ENCODE measurements around the gene DCDC2.
A peak's percentile ranks its signal among the peaks of the same experiment; 100 is the strongest.
"Not testable (repeated sequence)": the region's sequence is repeated elsewhere in the genome, so short reads cannot be mapped to it uniquely, and the experiment has no call there.

The DCDC2 gene

DNA sequence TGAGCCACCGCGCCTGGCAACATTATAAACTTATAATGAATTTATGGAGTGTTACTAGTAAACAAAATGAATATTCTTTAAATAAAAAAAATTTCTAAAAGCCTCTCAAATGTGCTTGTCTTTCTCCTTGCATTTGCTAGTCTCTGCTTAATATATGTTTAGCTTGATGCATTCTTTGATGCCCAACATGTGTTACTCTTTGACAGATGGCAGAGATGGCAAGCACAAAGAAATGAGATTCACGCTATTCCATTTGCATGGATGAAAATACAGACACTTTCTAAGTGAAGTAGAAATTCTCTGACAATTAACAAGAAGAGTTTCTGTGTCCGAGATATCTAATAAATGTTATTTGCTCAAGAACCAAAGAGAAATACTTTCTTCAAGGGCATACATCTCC is 30.1 kb downstream of the DCDC2 start:
- no peak for DNase-seq (ENCODE audit: low read depth, low spot score)

DNA sequence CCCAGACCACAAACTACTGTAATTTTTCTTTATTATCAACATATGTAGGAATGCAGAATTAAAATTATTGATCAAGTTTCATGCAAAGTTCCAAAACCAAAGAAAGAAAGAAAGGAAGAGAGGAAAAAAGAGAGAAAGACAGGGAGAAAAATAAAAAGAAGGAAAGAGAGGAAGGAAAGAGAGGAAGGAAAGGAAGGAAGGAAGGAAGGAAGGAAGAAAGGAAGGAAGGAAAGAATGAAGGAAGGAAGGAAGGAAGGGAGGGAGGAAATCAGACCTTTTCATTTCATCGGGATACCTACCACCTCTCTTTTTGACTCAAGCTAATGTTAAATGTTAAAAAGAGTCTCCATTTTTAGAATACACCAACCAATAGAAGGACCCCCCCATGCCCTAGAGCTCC is 31.9 kb downstream of the DCDC2 start:
- no peak for DNase-seq (ENCODE audit: low read depth, low spot score)

DNA sequence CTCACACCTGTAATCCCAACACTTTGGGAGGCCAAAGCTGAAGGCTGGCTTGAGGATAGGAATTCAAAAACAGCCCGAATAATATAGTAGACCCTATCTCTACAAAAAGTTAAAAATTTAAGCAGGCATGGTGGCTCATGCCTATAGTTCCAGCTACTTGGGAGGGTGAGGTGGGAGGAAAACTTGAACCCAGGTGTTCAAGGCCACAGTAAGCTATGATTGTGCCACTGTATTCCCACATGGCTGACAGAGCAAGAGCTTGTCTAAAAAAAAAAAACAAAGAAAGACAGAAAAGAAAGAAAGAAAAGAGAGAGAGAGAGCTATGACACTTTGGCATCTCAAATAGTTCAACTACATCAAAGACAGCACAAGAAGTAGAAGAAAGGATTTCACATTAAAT is 33.2 kb downstream of the DCDC2 start:
- no peak for DNase-seq (ENCODE audit: low read depth, low spot score)

DNA sequence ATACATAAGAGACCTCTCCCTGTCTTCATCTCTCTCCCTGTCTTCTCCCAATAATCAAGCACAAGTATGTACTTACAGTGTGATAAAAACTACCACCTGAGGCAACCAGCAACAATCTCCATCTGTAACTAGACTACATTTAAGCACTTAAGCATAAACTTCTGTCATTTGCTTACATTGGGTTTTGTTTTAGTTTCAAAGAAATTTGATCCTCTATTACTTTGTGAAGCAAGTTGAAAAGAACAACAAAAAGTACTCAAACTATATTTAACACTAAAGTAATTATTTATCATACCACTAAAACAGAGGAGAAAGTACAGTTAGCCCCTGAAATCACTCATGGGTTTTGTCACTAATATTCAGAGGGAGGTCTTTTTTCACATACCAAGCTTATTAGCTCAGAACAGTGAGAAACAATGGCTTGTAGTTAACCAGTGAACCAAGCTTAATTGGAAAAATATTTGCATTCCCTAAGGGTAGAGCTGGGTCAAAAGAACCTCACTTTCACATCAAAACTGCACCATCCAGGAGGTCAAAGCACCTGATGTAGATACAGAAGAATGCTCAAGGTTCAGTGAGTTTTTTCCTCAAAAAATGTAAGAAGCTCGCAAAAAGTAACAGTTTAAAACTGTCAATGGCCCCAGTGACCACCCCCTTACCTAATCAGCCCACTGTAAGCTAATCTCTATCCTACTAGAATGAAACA is 34.1 kb downstream of the DCDC2 start:
- no peak for DNase-seq (ENCODE audit: low read depth, low spot score)

DNA sequence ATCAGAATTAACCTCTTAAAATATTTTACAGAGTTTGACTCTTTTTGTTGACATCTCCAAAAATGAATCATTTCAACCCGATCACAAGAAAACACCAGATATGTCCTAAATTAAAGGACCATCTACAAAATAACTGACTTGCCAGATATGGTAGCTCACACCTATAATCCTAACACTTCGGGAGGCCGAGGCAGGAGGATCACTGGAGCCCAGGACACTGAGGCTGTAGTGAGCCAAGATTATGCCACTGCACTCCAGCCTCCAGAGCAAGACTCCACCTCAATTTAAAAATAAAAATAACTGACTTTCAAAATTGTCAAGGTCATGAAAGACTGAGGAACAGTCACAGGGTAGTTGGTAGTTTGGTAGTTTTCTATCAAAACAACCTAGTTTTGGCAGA is 34.9 kb downstream of the DCDC2 start:
- no peak for DNase-seq (ENCODE audit: low read depth, low spot score)

DNA sequence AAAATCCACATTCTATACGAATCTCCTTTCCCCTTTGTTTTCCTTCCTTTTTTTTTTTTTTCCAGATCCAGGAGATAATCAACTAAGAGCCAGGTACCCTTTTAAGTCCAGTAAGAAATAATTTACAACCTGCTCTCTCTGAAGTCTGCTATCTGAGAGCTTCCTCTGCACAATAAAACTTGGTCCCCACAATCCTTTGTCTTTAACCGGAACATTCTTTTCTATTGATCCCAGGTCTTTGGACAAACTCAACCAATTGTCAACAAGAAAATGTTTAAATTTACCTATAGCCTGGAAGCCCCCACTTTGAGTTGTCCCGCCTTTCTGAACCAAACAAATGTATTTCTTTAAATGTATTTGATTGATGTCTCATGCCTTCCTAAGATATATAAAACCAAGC is 35.4 kb downstream of the DCDC2 start:
- DNase-seq (ENCODE audit: low read depth, low spot score), result not testable (repeated sequence)

DNA sequence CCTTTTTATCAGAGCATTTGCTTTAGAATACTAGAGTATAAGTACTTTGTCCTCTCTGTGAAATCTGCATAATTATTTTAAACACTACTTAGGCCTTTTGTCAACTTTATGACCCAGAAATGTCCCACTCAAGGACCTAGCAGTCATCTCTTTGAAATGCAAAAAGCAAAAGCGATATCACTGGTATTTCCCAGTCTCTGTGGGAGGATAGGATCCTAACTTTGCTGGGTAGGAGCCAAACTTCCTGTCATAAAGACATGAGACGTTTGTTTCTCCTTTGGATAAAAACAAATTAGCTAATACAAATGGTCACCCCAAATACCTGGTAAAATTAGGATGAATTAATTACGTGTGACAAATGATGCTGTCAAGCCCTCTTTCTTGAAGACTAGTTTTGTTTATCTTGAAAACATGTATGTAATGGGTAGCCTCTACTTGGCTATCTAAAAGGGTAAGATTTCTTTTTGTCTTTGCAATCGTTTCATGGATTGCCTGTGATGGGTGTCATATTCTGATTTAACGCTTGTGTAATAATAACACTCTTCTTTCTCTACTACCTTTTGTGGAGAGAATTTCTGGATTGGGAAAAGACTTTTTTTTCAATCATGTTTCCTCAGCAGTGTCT is 36.2 kb downstream of the DCDC2 start:
- DNase-seq (ENCODE audit: low read depth, low spot score), result no peak

DNA sequence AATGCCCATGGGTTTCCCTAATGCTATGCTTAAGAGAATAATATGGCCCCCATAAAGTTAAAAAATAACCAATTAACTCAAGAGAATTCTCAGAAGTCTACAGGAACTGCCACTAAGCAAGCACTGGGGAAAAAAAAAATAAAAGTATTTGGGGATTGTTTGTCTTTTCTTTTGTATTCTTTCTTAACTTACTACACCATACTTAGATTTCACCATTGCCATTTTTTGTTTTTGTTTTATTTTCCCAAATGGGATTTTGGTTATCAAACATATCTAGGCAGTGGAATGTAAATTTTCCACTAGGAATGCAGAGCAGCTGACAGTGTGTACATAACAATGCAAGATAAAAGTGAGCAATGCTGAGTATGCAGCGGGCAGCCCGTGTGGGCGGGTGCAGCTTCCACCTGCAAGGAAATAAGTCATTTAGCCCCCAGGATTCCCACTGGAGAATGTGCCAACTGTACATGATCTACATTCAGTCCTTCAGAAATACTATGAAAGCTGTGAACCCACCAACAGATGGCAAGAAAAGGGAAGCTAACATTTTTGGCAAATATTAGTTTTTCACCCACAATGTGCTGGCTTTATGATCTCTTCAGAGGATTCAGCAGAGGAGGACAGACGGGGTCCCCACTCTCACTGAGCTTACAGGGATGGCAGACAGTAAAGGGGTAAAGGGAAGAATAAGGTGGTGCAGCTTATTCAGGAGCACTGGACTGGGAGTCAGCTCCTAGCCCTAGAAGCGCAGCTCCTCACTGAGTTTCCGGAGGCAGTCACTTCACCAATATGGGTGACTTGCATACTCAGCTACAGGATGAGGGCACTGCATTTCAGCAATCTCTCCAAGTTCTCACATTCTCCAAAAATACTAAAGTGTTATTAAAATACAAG is 44.4 kb downstream of the DCDC2 start:
- no peak for DNase-seq (ENCODE audit: low read depth, low spot score)

DNA sequence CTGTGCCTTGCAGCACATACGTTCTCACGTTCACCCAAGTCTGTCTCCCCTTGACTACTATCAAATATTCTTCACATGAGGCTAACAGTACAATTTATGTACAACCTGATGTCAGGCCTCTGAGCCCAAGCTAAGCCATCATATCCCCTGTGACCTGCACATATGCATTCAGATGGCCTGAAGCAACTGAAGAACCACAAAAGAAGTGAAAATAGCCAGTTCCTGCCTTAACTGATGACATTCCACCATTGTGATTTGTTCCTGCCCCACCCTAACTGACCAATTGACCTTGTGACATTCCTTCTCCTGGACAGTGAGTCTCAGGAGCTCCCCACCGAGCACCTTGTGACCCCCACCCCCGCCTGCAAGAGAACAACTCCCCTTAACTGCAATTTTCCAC is 46.1 kb downstream of the DCDC2 start:
- DNase-seq (ENCODE audit: low read depth, low spot score), result not testable (repeated sequence)

DNA sequence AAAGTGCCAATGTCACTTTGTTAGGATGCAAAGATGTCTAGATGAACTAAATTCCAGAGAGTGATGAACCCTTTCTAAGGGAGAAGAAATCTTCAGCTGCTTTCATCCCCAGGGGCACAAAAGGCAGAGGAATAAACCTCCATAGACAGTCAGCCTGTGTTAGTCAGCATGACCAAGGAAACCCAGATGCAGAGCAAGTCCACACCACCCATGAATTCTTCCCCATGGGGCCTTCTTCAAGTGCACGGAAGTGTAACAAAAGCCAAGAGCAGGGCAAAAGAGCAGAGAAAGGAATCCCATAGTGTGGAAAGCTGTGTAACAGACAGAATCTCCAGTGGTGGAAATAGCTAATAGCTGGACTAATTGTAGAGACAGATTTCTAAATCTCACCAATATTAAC is 50.0 kb downstream of the DCDC2 start:
- peak; percentile 10 for DNase-seq (ENCODE audit: low read depth, low spot score)

DNA sequence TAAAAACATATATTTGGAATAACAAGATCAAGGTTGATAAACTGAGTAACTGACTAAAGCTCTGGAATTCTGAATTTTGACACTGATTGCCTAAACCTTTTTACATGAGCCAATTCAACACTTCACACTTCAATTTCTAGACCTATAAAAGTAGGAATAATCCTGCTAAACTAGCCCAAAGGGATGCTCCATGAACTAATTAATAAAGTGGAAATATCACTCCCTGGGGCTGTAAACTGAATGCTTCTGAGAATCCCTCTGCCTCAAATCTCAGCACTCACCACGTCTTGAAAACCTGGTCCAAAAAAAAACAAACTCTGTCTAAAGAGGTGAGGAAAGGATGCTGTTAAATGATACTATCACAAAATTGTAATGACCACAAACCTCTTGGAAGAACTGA is 50.9 kb downstream of the DCDC2 start:
- no peak for DNase-seq (ENCODE audit: low read depth, low spot score)

DNA sequence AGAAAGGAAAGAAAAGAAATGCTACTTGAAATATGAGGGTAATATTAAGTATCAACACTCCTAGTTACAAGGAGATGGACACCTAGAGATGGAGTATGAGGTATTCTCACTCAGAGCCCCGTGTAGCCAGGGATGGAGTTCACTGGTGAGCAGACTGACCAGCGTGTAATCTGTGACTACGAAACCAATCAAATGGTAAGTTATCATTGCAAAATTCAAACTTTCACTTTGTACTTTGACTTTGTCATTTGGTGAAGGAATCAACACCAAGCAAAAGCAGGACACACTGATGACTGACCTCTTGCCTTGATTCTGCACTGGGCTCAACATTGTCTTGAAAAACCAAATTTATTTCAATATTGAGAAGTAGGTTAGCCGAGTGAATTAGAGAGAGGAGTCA is 51.8 kb downstream of the DCDC2 start:
- no peak for DNase-seq (ENCODE audit: low read depth, low spot score)

DNA sequence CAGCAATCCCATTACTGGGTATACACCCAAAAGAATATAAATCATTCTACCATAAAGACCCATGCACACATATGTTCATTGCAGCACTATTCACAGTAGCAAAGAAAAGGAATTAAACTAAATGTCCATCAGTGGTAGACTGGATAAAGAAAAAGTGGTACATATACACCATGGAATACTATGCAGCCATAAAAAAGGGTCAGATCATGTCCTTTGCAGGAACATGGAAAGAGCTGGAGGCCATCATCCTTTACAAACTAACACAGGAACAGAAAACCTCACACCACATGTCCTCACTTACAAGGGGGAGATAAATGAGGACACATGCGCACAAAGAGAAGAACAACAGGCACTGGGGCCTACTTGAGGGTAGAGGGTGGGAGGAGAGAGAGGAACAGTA is 60.9 kb downstream of the DCDC2 start:
- no peak for DNase-seq (ENCODE audit: low read depth, low spot score)

DNA sequence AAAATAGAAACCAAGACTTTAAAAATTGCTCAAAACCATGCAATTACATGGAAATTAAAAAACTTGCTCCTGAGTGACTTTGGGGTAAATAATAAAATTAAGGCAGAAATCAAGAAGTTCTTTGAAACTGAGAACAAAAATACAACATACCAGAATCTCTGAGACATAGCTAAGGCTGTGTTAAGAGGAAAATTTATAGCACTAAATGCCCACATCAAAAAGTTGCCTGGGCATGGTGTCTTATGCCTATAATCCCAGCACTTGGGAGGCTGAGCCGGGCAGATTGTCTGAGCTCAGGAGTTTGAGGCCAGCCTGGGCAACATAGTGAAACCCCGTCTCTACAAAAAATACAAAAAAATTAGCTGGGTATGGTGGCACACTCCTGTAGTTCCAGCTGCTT is 64.0 kb downstream of the DCDC2 start:
- not testable (repeated sequence) for DNase-seq (ENCODE audit: low read depth, low spot score)

DNA sequence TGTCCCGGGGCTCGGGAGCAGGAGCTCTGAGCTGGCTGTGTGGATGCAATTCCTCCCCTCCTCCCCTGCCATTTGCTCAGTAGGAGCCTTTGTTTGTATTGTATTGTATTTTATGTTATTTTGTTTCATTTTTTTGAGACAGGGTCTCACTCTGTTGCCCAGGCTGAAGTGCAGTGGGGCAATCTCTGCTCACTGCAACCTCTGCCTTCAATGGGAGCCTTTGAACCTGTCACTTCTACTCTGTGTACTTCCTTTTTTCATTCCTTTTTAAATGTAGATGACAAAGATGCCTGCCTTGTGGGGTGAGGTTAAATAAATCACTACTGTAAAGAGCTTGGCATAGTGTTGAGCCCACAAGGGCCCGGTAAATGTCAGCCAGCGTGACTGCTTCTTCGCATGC is 70.6 kb downstream of the DCDC2 start:
- DNase-seq (ENCODE audit: low read depth, low spot score), result no peak

DNA sequence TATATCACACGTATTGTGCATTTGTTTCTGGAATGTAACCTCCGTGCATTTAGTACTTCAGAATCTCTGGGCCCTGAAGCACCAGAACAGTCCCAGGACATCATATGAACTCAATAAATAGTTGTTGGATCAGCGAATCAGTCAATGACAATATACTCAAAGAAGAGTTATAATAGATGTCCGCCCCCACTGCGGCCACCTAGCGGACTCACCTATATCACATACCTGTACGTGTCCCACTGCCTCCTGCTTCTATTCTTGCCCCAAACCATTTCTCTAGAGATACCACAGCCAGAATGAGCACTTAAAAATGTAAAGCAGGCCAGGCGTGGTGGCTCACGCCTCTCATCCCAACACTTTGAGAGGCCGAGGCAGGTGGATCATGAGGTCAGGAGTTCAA is 73.9 kb downstream of the DCDC2 start:
- no peak for DNase-seq (ENCODE audit: low read depth, low spot score)

DNA sequence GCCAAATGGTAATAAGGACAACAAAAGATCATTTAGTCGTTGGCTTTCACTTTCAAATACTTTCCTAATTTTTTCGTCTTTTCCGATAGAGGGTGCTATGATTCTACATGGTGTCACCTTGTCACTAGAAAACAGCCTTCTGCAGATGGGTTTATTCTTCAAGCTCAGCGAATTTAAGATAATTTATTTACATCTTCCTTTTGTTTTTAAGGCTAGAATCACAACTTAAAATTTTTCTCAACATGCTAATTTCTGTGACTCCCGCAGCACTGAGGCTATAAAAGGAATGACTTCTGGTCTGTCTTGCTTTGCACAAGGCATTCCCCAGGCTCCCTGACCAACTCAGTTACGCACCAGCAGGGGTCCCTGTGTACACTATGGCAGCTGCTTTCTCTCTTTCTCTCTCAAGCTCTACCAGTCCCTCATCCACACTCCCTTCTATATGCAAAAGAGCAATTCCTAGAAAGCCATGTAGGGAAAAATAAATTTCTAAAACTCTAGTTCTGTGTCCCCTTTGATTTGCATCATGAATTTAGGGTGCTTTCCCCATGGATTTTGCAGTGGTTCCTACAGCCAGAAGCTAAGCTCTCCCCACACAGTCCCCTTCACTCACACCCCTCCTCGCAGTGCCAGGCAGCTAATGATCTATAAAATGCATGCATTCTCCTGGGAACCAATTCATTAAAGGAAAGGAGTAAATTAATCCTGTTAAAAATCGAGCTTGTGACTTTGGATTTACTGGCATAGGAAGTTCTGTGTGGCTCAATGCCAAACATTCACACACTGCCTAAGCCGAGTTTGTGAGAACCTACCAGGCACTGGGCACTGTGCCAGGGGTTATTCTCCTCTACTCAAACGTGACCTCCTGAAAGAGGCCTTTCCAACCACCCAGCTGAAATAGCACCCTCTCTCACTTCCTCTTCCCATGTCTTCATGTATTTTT is 74.5 kb downstream of the DCDC2 start:
- peak; percentile 57 for DNase-seq (ENCODE audit: low read depth, low spot score)

DNA sequence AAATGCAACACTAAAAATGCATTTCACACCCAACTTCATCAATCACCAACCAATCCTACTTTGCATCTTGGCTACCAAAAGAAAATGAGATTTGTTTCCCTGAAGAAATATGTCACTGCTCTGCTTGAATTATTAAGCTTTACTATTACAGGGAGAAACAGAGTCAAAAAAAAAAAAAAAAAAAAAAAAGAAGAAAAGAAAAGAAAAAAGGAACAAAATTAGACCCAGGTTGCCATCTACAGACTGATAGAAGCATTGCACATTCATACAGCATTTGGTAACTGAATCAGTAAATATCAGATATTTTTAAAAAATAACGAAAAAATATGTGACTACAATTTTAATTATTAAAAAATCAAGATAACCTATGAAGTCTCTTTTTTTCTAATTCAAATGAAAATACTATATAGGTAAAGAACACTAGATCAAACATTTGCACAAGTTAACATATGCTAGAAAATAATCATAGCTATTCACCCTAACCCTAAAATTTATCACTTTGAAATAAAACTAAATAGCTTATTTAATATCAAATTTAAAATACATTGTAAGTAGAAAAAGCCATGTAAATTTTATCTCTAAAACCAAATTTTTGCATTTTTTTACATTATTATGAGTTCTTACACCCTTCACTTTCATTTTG is 83.3 kb downstream of the DCDC2 start:
- DNase-seq (ENCODE audit: low read depth, low spot score), result no peak

DNA sequence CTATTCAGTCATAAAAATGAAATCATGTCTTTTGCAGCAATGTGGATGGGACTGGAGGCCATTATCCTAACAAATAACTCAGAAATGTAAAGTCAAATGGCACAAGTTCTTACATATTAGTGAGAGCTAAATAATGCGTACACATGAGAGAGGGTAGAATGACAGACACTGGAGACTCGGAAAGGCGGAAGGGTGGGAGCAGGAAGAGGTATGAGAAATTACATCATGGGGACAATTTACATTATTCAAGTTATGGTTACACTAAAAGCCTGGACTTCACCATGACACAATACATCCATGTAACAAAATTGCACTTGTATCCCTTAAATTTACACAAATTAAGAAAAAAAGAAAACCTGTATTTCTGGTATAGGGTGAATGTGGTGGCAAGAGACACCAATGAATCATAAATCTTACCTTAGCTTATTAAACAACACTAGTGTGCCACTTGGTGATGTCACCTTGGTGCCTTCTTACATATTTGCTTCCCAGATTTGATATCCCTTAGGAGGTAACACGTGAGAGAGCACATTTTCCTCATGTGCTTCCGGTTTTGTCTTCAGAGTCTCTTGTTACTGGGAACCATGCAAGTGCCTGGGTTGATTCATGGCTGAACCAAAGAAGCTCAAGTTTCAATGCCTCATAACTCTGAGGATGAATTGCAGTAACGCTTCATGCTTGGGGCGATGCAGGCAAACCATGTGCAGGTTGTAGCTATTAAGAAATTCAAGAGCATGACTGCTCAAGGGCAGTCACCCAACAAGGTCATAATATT is 84.6 kb downstream of the DCDC2 start:
- DNase-seq (ENCODE audit: low read depth, low spot score), result no peak

DNA sequence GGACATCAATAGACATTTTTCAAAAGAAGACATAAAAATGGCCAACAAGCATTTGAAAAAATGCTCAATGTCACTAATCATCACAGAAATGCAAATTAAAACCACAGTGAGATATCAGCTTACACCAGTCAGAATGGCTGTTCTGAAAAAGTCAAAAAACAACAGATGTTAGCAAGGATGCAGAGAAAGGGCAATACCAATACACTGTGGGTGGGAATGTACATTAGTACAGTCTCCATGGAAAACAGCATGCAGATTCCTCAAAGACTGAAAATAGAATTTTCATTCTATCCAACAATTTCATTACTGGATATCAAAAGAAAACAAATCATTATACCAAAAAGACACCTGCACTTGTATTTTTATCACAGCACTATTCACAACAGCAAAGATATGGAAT is 85.3 kb downstream of the DCDC2 start:
- no peak for DNase-seq (ENCODE audit: low read depth, low spot score)
